Skin epidermis (tissue), 12 donors: ENCODE results near the gene STAT1.

Experiments used
- H3K27ac ChIP-seq, 21 experiments: fragments of 200-600 bp; sonication (generic) in 11 of 21; one replicate each; pipeline ENCODE4 v1.5.0; 2020; ENCODE audit warnings: mild to moderate bottlenecking in 3 of 21, inconsistent platforms in 2 of 21, moderate library complexity in 2 of 21
- H3K4me3 ChIP-seq, 7 experiments: fragments of 200-600 bp; sonication (generic) in 2 of 7; one replicate each; pipeline ENCODE4 v1.5.0; 2020; ENCODE audit warnings: inconsistent platforms in 2 of 7, mild to moderate bottlenecking in 2 of 7, moderate library complexity in 1 of 7

Gene STAT1

DNA sequence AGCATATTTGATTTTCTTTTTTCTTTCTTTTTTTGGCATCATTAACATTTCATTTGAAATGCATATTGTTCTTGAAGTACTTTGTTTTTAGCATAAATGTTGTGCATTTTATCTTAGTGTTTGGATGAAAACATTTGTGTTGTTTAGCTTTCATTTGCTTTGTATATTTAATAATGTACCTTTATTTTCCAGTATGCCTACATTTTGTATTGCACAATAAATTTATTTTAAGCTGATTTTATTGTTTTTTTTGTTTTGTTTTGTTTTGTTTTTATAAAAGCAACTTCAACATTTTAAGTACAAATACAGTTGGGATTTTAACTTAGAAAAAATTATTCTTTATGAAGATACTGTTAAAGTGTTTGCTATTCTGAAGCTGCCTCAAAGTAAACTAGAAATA is 78.9 kb downstream of the STAT1 start:
- H3K27ac ChIP-seq, result no peak overlapping the region
- H3K4me3 ChIP-seq, result no peak overlapping the region

DNA sequence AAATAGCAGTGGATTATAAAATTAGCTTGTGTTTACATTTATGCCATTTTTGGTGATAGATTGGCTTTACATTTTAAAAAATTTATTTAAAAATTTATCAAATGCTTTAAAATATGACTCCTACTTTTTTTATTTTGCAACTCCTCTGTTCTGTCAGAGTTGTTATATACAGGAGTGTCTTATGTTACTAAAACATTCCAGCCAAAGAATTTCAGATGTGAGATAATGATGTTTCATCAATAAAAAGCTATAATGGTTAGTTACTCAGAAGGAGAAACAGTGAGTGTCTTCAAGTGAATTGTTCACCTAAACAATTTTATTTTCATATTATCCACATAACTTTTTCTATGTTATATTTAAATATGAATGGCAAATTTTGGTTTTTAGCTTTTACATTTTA is 80.6 kb downstream of the STAT1 start:
- Histone ChIP-seq H3K4me3 (no peak overlapping the region), H3K27ac (no peak overlapping the region)

DNA sequence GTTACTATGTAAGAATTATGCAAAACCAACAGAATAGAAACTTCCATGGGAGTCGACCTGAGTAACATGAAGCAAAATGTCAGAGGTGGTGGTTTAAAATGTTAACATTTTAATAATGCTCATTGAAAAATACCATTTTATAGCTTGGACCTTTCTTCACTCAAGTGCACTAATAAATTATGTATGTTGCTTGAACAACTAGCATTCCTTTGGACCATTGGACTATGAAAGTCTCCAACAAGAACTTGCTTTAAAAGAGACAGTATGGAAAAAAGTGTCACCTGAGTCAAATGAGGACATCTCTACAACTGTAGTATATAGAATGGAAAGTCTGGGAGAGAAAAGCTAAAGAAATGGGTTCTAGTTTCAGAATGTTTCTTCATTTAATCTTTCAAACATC is 81.5 kb downstream of the STAT1 start:
- Histone ChIP-seq H3K27ac (no peak overlapping the region), H3K4me3 (no peak overlapping the region)

DNA sequence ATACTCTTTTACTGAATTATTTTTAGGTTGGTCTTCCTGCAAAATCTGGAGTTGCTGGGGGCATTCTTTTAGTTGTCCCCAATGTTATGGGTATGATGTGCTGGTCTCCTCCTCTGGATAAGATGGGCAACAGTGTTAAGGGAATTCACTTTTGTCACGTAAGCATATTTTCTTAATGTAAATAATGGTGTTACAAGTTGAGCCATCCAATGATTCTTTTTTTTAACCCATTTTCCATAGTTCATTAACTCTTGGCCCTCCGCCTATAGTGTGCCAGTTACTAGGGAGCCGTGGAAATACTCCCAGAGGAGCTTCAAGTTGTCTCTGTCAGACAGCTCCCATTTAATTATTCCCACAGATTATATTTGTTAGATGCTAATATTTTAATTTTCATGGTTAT is 83.6 kb downstream of the STAT1 start:
- Histone ChIP-seq H3K4me3 (no peak overlapping the region), H3K27ac (no peak overlapping the region)

DNA sequence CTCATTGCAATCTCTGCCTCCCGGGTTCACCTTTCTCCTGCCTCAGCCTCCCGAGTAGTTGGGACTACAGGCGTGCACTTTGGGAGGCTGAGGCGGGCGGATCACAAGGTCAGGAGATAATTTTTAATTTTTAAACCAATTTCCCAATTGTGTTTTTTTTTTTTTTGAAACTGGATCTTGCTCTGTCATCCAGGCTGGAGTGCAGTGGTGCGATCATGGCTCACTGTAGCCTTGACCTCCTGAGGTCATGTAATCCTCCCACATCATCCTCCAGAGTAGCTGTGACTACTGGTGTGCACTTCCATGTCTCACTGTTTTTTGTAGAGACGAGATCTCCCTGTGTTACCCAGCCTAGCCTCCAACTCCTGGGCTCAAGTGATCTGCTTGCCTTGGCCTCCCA is 84.1 kb downstream of the STAT1 start:
- H3K4me3 ChIP-seq, result no peak overlapping the region
- no peak overlapping the region for H3K27ac ChIP-seq

DNA sequence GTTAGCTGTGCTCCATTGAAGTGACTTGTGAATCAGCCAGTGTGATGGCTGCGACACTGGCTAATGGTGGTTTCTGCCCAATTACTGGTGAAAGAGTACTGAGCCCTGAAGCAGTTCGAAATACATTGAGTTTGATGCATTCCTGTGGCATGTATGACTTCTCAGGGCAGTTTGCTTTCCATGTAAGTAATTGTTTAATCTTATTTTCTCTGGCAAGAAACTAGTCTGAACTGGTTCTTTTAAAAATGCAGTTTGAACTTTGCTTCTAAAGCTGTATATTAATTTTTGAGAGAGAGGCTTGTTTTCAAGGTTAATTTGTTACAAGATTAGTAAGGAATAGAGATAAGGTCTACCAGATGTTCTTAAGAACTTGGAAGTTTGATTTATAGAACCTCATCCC is 86.7 kb downstream of the STAT1 start:
- Histone ChIP-seq H3K4me3 (no peak overlapping the region), H3K27ac (no peak overlapping the region)

DNA sequence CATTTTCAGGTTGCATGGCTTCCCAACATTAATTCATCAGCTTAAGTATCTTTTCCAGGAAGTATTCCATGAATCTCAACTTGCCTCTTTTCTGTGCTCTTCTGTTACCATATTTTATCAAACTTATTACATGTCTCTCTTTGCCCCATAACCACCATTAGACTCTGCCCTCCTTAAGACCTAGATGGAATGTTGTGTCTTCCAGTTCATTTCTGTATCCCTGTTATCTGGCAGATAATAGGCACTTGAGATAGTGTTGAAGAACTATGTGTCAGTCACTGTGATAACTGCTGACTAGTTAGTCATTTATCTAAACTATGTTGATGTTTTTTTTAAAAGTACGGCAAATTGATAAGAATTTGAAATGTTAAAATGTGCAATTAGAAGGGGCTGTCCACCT is 91.6 kb downstream of the STAT1 start:
- H3K27ac ChIP-seq, result no peak overlapping the region
- H3K4me3 ChIP-seq, result no peak overlapping the region

DNA sequence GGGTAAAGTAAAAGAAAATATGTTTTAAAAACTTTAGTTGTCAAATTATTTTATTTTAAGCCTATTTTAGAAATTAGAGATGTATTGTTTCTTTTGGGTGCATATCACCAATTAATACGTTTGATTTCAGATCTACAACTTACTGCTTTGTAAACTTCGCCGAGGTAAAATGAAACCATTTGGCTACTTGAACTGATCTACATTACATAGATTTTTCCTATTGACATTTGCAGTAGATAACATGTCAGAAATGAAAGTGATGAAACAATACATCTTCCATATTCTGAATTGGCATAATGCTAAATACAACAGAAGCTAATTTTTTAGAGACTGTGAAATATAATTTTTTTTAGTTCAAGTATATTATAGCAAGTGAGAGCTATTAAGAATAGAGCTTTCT is 93.9 kb downstream of the STAT1 start:
- H3K27ac ChIP-seq, result no peak overlapping the region

More for the DNA sequence above, 93.9 kb downstream of the STAT1 start:
- H3K4me3 ChIP-seq, result no peak overlapping the region
